ENCODE results near the gene TRIL.

TRIL gene

DNA sequence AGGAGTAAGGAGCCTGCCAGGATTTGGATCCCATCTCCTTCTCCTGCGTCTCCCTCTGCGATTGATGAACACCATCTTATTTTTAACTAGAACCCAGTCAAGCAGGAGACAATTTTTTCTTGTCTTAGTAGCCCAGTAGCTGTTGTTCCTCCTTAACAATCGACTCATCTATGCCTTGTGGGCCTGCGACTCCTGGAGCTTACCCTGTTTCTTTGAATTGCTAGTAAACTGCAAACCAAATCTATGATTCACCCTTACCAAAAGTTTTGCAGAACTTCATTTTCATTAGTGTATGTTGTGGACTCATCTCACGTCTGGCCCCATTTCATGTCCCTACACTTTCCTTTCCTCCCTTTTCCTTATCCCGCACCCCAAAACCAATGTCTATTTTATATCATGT is 37.7 kb downstream of the TRIL start:
- no peak for TF ChIP-seq ZNF19 (tag by site-specific recombination; IDR thresholded peaks at IDR 0.05; ENCODE audit: low read depth)
- TF ChIP-seq ZNF138 (tag by site-specific recombination; IDR thresholded peaks at IDR 0.05; ENCODE audit: borderline replicate concordance), result no peak
- no peak for TF ChIP-seq ZNF2 (tag by site-specific recombination; IDR thresholded peaks at IDR 0.05)
- no peak for TF ChIP-seq ZNF529 (tag by site-specific recombination; IDR thresholded peaks at IDR 0.05; ENCODE audit: insufficient replicate concordance)
- no peak for TF ChIP-seq ZNF214 (tag by site-specific recombination; IDR thresholded peaks at IDR 0.05; ENCODE audit: borderline replicate concordance)
- no peak for TF ChIP-seq EGR2 (tag by site-specific recombination; IDR thresholded peaks at IDR 0.05; ENCODE audit: low read depth)
- TF ChIP-seq IKZF3 (tag by site-specific recombination; IDR thresholded peaks at IDR 0.05), result no peak
- TF ChIP-seq, protein P1, sequence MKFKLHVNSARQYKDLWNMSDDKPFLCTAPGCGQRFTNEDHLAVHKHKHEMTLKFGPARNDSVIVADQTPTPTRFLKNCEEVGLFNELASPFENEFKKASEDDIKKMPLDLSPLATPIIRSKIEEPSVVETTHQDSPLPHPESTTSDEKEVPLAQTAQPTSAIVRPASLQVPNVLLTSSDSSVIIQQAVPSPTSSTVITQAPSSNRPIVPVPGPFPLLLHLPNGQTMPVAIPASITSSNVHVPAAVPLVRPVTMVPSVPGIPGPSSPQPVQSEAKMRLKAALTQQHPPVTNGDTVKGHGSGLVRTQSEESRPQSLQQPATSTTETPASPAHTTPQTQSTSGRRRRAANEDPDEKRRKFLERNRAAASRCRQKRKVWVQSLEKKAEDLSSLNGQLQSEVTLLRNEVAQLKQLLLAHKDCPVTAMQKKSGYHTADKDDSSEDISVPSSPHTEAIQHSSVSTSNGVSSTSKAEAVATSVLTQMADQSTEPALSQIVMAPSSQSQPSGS (tag by site-specific recombination; IDR thresholded peaks at IDR 0.05; ENCODE audit: low read depth), result no peak
- TF ChIP-seq, protein P2, sequence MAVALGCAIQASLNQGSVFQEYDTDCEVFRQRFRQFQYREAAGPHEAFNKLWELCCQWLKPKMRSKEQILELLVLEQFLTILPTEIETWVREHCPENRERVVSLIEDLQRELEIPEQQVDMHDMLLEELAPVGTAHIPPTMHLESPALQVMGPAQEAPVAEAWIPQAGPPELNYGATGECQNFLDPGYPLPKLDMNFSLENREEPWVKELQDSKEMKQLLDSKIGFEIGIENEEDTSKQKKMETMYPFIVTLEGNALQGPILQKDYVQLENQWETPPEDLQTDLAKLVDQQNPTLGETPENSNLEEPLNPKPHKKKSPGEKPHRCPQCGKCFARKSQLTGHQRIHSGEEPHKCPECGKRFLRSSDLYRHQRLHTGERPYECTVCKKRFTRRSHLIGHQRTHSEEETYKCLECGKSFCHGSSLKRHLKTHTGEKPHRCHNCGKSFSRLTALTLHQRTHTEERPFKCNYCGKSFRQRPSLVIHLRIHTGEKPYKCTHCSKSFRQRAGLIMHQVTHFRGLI (tag by site-specific recombination; IDR thresholded peaks at IDR 0.05), result no peak
- no peak for TF ChIP-seq ZNF776 (tag by site-specific recombination; IDR thresholded peaks at IDR 0.05; ENCODE audit: borderline replicate concordance)
- no peak for TF ChIP-seq YY1 (tag by site-specific recombination; IDR thresholded peaks at IDR 0.05)
- no peak for TF ChIP-seq ZNF473 (tag by site-specific recombination; IDR thresholded peaks at IDR 0.05)
- no peak for TF ChIP-seq ZNF558 (tag by site-specific recombination; IDR thresholded peaks at IDR 0.05)
- no peak for TF ChIP-seq ZNF654 (tag by site-specific recombination; IDR thresholded peaks at IDR 0.05; ENCODE audit: low read depth)
- no peak for TF ChIP-seq ZNF658 (tag by site-specific recombination; IDR thresholded peaks at IDR 0.05)
- H3K4me1 ChIP-seq (ENCODE audit: control insufficient read depth, insufficient read depth, low read length), result no peaks in the 10 kb centered on the region
- ChIA-PET POLR2A (no interaction called here), CTCF (interaction anchor here (0.6 to 9.9 kb wide), 23 partner anchors 10 to 830 kb away, joined by 3 to 210 read pairs (median 6); no protein-coding TSS in a partner anchor)
- H3K4me3 ChIP-seq (ENCODE audit: low read depth, low read length), result no peak overlapping the region
- H3K27ac ChIP-seq (ENCODE audit: extremely low read depth, low read depth, low read length), result no peak overlapping the region
- H3K36me3 ChIP-seq (ENCODE audit: control insufficient read depth in 2 of 2, insufficient read depth in 1 of 2, low read length in 2 of 2), result no peaks in the 10 kb centered on the region
- no peaks in the 10 kb centered on the region for H3K9me3 ChIP-seq (ENCODE audit: control insufficient read depth, insufficient read depth, low read depth, low read length)

DNA sequence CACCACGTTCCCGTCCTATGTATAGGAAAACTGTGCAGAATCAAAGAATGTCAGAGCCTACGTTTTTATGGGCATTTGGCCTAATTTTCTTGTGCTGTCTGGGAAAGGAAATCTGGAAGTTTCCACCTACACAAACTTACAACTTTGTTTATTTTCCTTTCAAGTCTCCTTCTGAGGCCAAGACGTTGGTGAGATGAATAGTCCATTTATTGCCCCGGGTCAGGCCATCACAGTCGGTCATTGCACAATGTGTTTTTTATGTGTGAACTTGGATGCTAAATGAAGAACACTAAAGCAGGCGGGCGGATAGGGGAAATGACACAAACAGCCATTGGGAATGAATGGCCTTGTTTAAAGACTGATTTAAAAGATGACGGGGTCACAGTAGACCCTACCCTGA is 38.6 kb downstream of the TRIL start:
- H3K4me1 ChIP-seq (ENCODE audit: control insufficient read depth, insufficient read depth, low read length), result no peaks in the 10 kb centered on the region
- H3K9me3 ChIP-seq (ENCODE audit: control insufficient read depth, insufficient read depth, low read depth, low read length), result no peaks in the 10 kb centered on the region
- H3K36me3 ChIP-seq (ENCODE audit: control insufficient read depth in 2 of 2, insufficient read depth in 1 of 2, low read length in 2 of 2), result no peaks in the 10 kb centered on the region
- H3K27ac ChIP-seq (ENCODE audit: extremely low read depth, low read depth, low read length), result no peak overlapping the region
- CTCF ChIA-PET, result interaction anchor here (1.4 to 3.7 kb wide), 3 partner anchors 8 to 1002 kb away, joined by 3 to 29 read pairs (median 8); no protein-coding TSS in a partner anchor
- TF ChIP-seq YY2 (tag by site-specific recombination; IDR thresholded peaks at IDR 0.05) (no peak), ZNF701 (tag by site-specific recombination; IDR thresholded peaks at IDR 0.05) (no peak), ZNF184 (tag by site-specific recombination; IDR thresholded peaks at IDR 0.05) (no peak), ZNF660 (tag by site-specific recombination; IDR thresholded peaks at IDR 0.05) (no peak), ZNF510 (tag by site-specific recombination; IDR thresholded peaks at IDR 0.05; ENCODE audit: insufficient replicate concordance) (no peak), ZNF521 (tag by site-specific recombination; IDR thresholded peaks at IDR 0.05) (no peak), ZNF600 (tag by site-specific recombination; IDR thresholded peaks at IDR 0.05) (no peak), ZNF426 (tag by site-specific recombination; IDR thresholded peaks at IDR 0.05) (no peak), ZIC2 (tag by site-specific recombination; IDR thresholded peaks at IDR 0.05) (no peak)
- TF ChIP-seq, protein P3, sequence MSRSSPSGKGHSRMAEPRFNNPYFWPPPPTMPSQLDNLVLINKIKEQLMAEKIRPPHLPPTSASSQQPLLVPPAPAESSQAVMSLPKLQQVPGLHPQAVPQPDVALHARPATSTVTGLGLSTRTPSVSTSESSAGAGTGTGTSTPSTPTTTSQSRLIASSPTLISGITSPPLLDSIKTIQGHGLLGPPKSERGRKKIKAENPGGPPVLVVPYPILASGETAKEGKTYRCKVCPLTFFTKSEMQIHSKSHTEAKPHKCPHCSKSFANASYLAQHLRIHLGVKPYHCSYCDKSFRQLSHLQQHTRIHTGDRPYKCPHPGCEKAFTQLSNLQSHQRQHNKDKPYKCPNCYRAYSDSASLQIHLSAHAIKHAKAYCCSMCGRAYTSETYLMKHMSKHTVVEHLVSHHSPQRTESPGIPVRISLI (tag by site-specific recombination; IDR thresholded peaks at IDR 0.05), result no peak
- no peak overlapping the region for H3K4me3 ChIP-seq (ENCODE audit: low read depth, low read length)
- POLR2A ChIA-PET, result no interaction called here

Data from HEK293 (cell line).